IMR-90 (cell line): ENCODE data around the gene SH3GL2. TPM values are rescaled to one million over a fixed set of nuclear protein-coding genes. Genes with fewer than 3 reads are reported as not detected.

Experiments
- ATAC-seq: fragments of 200-7000 bp; cut with Tn5 transposase; 2 replicates; pipeline ENCODE4 v1.9.1; 2020; ENCODE audit warnings: low read depth, mild to moderate bottlenecking, moderate library complexity
- BruUV-seq: library from RNA; stranded (reverse); fragments of 400-500 nt; replicated peaks from 2 replicates; lab custom pipeline; 2021; lab: Mats Ljungman, UMichigan
- CTCF ChIA-PET: fragments of 300-600 bp; formaldehyde crosslinking; extraction: SDS; loops from one replicate; lab custom pipeline; 2021; ENCODE audit warnings: antibody characterized with exemption; lab: Yijun Ruan, JAX
- POLR2A ChIA-PET: fragments of 300-600 bp; sonication (Branson Sonifier 250); formaldehyde crosslinking; loops from one replicate; lab custom pipeline; 2022; ENCODE audit warnings: antibody characterized with exemption; ENCODE audit not compliant: unreplicated experiment; lab: Charles Lee
- DNase-seq: peaks from one replicate; pipeline ENCODE4 v3.0.0; 2013
- H2AFZ ChIP-seq: replicated peaks from 2 replicates; pipeline ENCODE3; 2013; ENCODE audit warnings: low read length, mild to moderate bottlenecking; ENCODE audit not compliant: poor library complexity
- H2AK5ac ChIP-seq: 2 replicates; pipeline ENCODE4 v1.6.1; 2013; ENCODE audit warnings: low read depth, low read length, inconsistent platforms
- H2AK9ac ChIP-seq: replicated peaks from 2 replicates; pipeline ENCODE3; 2013; ENCODE audit warnings: mild to moderate bottlenecking, low read depth, low read length, moderate library complexity; ENCODE audit not compliant: poor library complexity
- H2BK120ac ChIP-seq: 2 replicates; pipeline ENCODE4 v1.6.1; 2013; ENCODE audit warnings: low read depth, low read length, inconsistent platforms
- H2BK15ac ChIP-seq: 3 replicates; pipeline ENCODE4 v1.6.1; 2013; ENCODE audit warnings: low read depth, low read length, inconsistent platforms
- H2BK20ac ChIP-seq: 2 replicates; pipeline ENCODE4 v1.6.1; 2013; ENCODE audit warnings: low read depth, mild to moderate bottlenecking, inconsistent platforms, low read length, moderate library complexity
- H2BK5ac ChIP-seq: 2 replicates; pipeline ENCODE4 v1.6.1; 2013; ENCODE audit warnings: mild to moderate bottlenecking, low read depth, low read length, inconsistent platforms; ENCODE audit not compliant: poor library complexity, severe bottlenecking
- H3K14ac ChIP-seq: replicated peaks from 2 replicates; pipeline ENCODE4 v1.6.1; 2013; ENCODE audit warnings: low read depth, low read length, inconsistent platforms
- H3K18ac ChIP-seq: 2 replicates; pipeline ENCODE4 v1.6.1; 2013; ENCODE audit warnings: low read depth, low read length, control low read depth
- H3K23ac ChIP-seq: 2 replicates; pipeline ENCODE4 v1.6.1; 2013; ENCODE audit warnings: low read depth, low read length, inconsistent platforms
- H3K27ac ChIP-seq: 2 replicates; pipeline ENCODE4 v1.5.1; 2013; ENCODE audit warnings: mild to moderate bottlenecking, control low read depth, low read length; ENCODE audit not compliant: insufficient read depth
- H3K27me3 ChIP-seq: 2 replicates; pipeline ENCODE4 v1.6.1; 2013; ENCODE audit warnings: low read length; ENCODE audit not compliant: control insufficient read depth, insufficient read depth
- H3K36me3 ChIP-seq: 2 replicates; pipeline ENCODE4 v1.6.1; 2013; ENCODE audit warnings: low read length, mixed read lengths; ENCODE audit not compliant: control insufficient read depth, insufficient read depth
- H3K4ac ChIP-seq: 2 replicates; pipeline ENCODE4 v1.6.1; 2013; ENCODE audit warnings: low read depth, low read length, inconsistent platforms
- H3K4me1 ChIP-seq: 2 replicates; pipeline ENCODE4 v1.6.1; 2013; ENCODE audit warnings: low read length, mixed read lengths; ENCODE audit not compliant: control insufficient read depth, insufficient read depth
- H3K4me2 ChIP-seq: 2 replicates; pipeline ENCODE4 v1.6.1; 2013; ENCODE audit warnings: low read depth, mild to moderate bottlenecking, control low read depth, low read length, moderate library complexity
- H3K4me3 ChIP-seq: 2 replicates; pipeline ENCODE4 v1.5.1; 2013; ENCODE audit warnings: low read depth, mild to moderate bottlenecking, control low read depth, low read length, moderate library complexity; ENCODE audit not compliant: insufficient read depth
- H3K56ac ChIP-seq: 2 replicates; pipeline ENCODE4 v1.6.1; 2013; ENCODE audit warnings: low read length, inconsistent platforms; ENCODE audit not compliant: insufficient read depth; ENCODE audit errors: extremely low read depth
- H3K79me1 ChIP-seq, 2 experiments: 2 replicates each; pipeline ENCODE4 v1.6.1; 2013; ENCODE audit warnings: low read length in 2 of 2, inconsistent platforms in 1 of 2, low read depth in 1 of 2
- H3K9ac ChIP-seq: 2 replicates; pipeline ENCODE4 v1.6.1; 2013; ENCODE audit warnings: low read depth, low read length, control low read depth
- H3K9me1 ChIP-seq: 2 replicates; pipeline ENCODE4 v1.6.1; 2013; ENCODE audit warnings: low read length, inconsistent platforms; ENCODE audit not compliant: insufficient read depth
- H3K9me3 ChIP-seq: 2 replicates; pipeline ENCODE4 v1.6.1; 2013; ENCODE audit warnings: low read length; ENCODE audit not compliant: control insufficient read depth, insufficient read depth
- H4K20me1 ChIP-seq: 2 replicates; pipeline ENCODE4 v1.6.1; 2013; ENCODE audit warnings: low read length, inconsistent platforms; ENCODE audit not compliant: insufficient read depth
- H4K5ac ChIP-seq: 2 replicates; pipeline ENCODE4 v1.6.1; 2013; ENCODE audit warnings: mild to moderate bottlenecking, low read depth, low read length, control low read depth
- H4K8ac ChIP-seq, 2 experiments: 2 replicates each; pipeline ENCODE4 v1.6.1; 2013; ENCODE audit warnings: low read depth in 2 of 2, low read length in 2 of 2, control low read depth in 1 of 2, inconsistent platforms in 1 of 2
- H4K91ac ChIP-seq: 2 replicates; pipeline ENCODE4 v1.6.1; 2013; ENCODE audit warnings: low read depth, low read length, inconsistent platforms; ENCODE audit not compliant: insufficient read depth
- BHLHE40 ChIP-seq: fragments of 150-350 bp; IDR thresholded peaks from 2 replicates; pipeline ENCODE4 v1.6.1; 2016; ENCODE audit warnings: mild to moderate bottlenecking, low read depth, low read length
- CHD1 ChIP-seq: IDR thresholded peaks from 2 replicates; pipeline ENCODE4 v1.6.1; 2012; ENCODE audit warnings: low read depth, low read length, improper control_type of control experiment
- CTCF ChIP-seq: conservative IDR thresholded peaks from 2 replicates; pipeline ENCODE4 v1.5.1; 2012; ENCODE audit warnings: mild to moderate bottlenecking, low read depth, low read length, improper control_type of control experiment
- FOS ChIP-seq: fragments of 150-350 bp; IDR thresholded peaks from 2 replicates; pipeline ENCODE4 v1.6.1; 2016; ENCODE audit warnings: low read depth, low read length
- MAFK ChIP-seq: IDR thresholded peaks from 2 replicates; pipeline ENCODE4 v1.6.1; 2012; ENCODE audit warnings: low read depth, low read length, improper control_type of control experiment
- RAD21 ChIP-seq: IDR thresholded peaks from 2 replicates; pipeline ENCODE4 v1.6.1; 2012; ENCODE audit warnings: low read length, improper control_type of control experiment
- RCOR1 ChIP-seq: IDR thresholded peaks from 2 replicates; pipeline ENCODE4 v1.6.1; 2012; ENCODE audit warnings: mild to moderate bottlenecking, low read length, improper control_type of control experiment; ENCODE audit not compliant: insufficient replicate concordance
- RFX5 ChIP-seq: IDR thresholded peaks from 2 replicates; pipeline ENCODE4 v1.8.0; 2012; ENCODE audit warnings: low read depth, mild to moderate bottlenecking, low read length, moderate library complexity
- SMC3 ChIP-seq: fragments of 150-350 bp; IDR thresholded peaks from 2 replicates; pipeline ENCODE4 v1.6.1; 2016; ENCODE audit warnings: low read depth, mild to moderate bottlenecking, antibody characterized with exemption, low read length, moderate library complexity
- USF2 ChIP-seq: fragments of 150-350 bp; IDR thresholded peaks from 2 replicates; pipeline ENCODE4 v1.6.1; 2017; ENCODE audit warnings: mild to moderate bottlenecking, antibody characterized with exemption, low read length, low read depth
- WGBS, 2 experiments: methylation state at CpG; one replicate each; pipeline versions ENCODE4 v1.1.5 to v1.1.7; 2013; ENCODE audit warnings: missing lambda C conversion rate in 2 of 2; ENCODE audit not compliant: insufficient read length in 1 of 2; ENCODE audit errors: extremely low coverage in 2 of 2; 5-methylcytosine and 5-hydroxymethylcytosine counted together
- dilution Hi-C: fragments of 300-500 bp; cut with HindIII; formaldehyde crosslinking; loops from one replicate; pipeline ENCODE4 v1.14.3; 2018; ENCODE audit warnings: low sequenced_read_pairs; ENCODE audit not compliant: unreplicated experiment
- in situ Hi-C: fragments of 300-500 bp; cut with MboI; formaldehyde crosslinking; loops from 3 replicates; pipeline ENCODE4 v1.14.3; 2019; ENCODE audit warnings: low sequenced_read_pairs, inconsistent platforms, mixed read lengths
- intact Hi-C: fragments of 100-400 bp; cut with micrococcal nuclease; formaldehyde crosslinking; loops from 2 replicates; pipeline ENCODE4 v1.10.0; 2022
- polyA plus RNA-seq, 3 experiments: library from polyadenylated mRNA; depleted of rRNA; stranded (reverse); fragments of >200 nt; gene quantifications; 2 replicates each; pipeline ENCODE4 v1.2.3, GENCODE V29; 2012; ENCODE audit warnings: low replicate concordance in 1 of 3
- total RNA-seq: library from RNA; depleted of rRNA; stranded (reverse); fragments of >200 nt; gene quantifications from 2 replicates; pipeline ENCODE4 v1.2.3, GENCODE V29; 2012

The SH3GL2 gene
- total and polyA plus RNA-seq, 2 of the 4 experiments (the other 2 are of a cell fraction) = under 0.01 to 0.05 TPM

GRCh38 chr9:17695482-17695881 is 116.6 kb downstream of the SH3GL2 start:
- in situ Hi-C loops = no loop called here
- POLR2A ChIA-PET = no interaction called here
- Histone ChIP-seq H2BK120ac (no peak overlapping the region), H2AFZ (no peak overlapping the region), H3K27me3 (no peaks in the 10 kb centered on the region), H2AK9ac (no peak overlapping the region), H3K9me1 (no peaks in the 10 kb centered on the region), H3K4me3 (no peak overlapping the region), H3K4ac (no peak overlapping the region), H2AK5ac (no peak overlapping the region), H3K56ac (no peak overlapping the region), H3K4me1 (no peaks in the 10 kb centered on the region), H2BK20ac (no peak overlapping the region), H3K18ac (no peak overlapping the region), H3K79me1 (no peaks in the 10 kb centered on the region), H3K27ac (no peak overlapping the region), H4K5ac (no peak overlapping the region), H3K9me3 (no peaks in the 10 kb centered on the region), H2BK15ac (no peak overlapping the region), H4K8ac (no peak overlapping the region), H4K91ac (no peak overlapping the region), H3K9ac (no peak overlapping the region), H3K23ac (no peak overlapping the region), H3K14ac (no peak overlapping the region), H3K4me2 (no peak overlapping the region), H2BK5ac (no peak overlapping the region), H4K20me1 (no peaks in the 10 kb centered on the region), H3K36me3 (no peaks in the 10 kb centered on the region)
- CTCF ChIA-PET = no interaction called here
- TF ChIP-seq FOS (no peak), CTCF (no peak), CHD1 (no peak), MAFK (no peak), RAD21 (no peak), RCOR1 (no peak), RFX5 (no peak), SMC3 (no peak), USF2 (no peak), BHLHE40 (no peak)
- dilution Hi-C loops = no loop called here
- no peak for DNase-seq
- WGBS, 2 experiments = no CpG with 5 or more reads among the region's 3 CpGs
- intact Hi-C loops = no loop called here
- BruUV-seq = no TSS peak
- ATAC-seq = no peak
